Activated naive CD8-positive, alpha-beta T cell treated with anti-CD3 and anti-CD28 coated beads for 36 hours (primary cell): Measurements from ENCODE around the gene ASPHD1. TPM values are rescaled to one million over a fixed set of nuclear protein-coding genes. Genes with fewer than 3 reads are reported as not detected.

Experiments used
- DNase-seq: peaks from one replicate; pipeline ENCODE4 v3.0.0; 2021
- H3K27ac Mint-ChIP-seq: one replicate; pipeline ENCODE4 v1.8.0; 2022; ENCODE audit warnings: mild to moderate bottlenecking, moderate library complexity, mixed read lengths
- H3K27me3 Mint-ChIP-seq: one replicate; pipeline ENCODE4 v1.8.0; 2022; ENCODE audit warnings: mild to moderate bottlenecking, mixed read lengths
- H3K36me3 Mint-ChIP-seq: one replicate; pipeline ENCODE4 v1.8.0; 2021; ENCODE audit warnings: mild to moderate bottlenecking, mixed read lengths
- H3K4me1 Mint-ChIP-seq: one replicate; pipeline ENCODE4 v1.8.0; 2021; ENCODE audit warnings: mixed read lengths
- H3K4me3 Mint-ChIP-seq: one replicate; pipeline ENCODE4 v1.8.0; 2022; ENCODE audit warnings: mild to moderate bottlenecking, moderate library complexity, mixed read lengths
- H3K9me3 Mint-ChIP-seq: one replicate; pipeline ENCODE4 v1.8.0; 2022; ENCODE audit warnings: mixed read lengths
- total RNA-seq, 2 experiments: library from RNA; stranded (reverse); gene quantifications; one replicate each; pipeline ENCODE4 v1.2.3, GENCODE V29; 2021

ASPHD1 gene
- total RNA-seq, 2 experiments from 2014 or later = 1.3 to 2.0 TPM

DNA sequence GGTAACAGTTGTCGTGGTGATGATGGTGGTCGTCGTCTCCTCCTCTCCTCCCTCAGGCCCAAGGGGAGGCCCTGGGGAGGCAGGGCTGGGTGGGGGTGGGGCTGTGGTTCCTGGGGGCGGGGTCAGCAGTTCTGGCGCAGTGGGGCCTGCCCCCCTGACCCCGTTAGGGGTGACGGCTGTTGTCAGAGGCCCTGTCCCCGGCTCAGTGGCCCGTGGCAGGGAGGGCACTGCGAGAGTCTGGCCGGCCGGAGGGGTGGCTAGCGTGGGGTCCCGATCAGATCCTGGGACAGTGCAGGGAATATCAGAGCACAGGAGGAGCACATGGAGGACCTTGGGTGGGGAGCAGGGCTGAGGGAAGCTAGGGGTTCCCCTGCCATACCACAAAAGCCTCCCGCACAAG lies 3.4 kb upstream of the ASPHD1 start:
- Mint-ChIP-seq H3K27ac (no peak overlapping the region), H3K4me3 (no peak overlapping the region), H3K36me3 (no peaks in the 10 kb centered on the region), H3K9me3 (no peaks in the 10 kb centered on the region), H3K27me3 (peaks cover 41% of the 10 kb centered on the region), H3K4me1 (peaks cover 11% of the 10 kb centered on the region)
- no peak for DNase-seq

DNA sequence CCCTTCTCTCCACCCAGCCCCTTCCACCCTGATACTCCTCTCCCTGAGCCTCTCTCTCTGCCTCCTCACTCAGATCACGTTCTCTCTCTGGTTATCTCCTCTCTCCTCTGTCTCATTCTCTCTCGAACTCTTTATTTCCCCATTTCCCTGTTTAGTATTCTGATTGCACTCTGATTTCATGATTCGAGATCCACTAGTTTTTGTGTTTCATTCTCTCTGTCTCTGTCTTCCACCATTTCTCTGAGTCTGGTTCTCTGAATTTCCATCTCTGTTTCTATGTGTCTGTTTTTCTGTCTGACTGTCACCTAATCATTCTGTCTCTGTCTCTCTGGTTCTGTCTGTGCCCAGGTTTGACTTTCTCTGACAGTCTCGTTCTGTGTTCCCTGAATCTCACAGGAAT lies 3.0 kb upstream of the ASPHD1 start:
- H3K4me3 Mint-ChIP-seq = no peak overlapping the region
- no peak for DNase-seq
- H3K27ac Mint-ChIP-seq = no peak overlapping the region
- H3K27me3 Mint-ChIP-seq = peaks cover 41% of the 10 kb centered on the region
- H3K36me3 Mint-ChIP-seq = no peaks in the 10 kb centered on the region
- H3K4me1 Mint-ChIP-seq = peaks cover 11% of the 10 kb centered on the region
- no peaks in the 10 kb centered on the region for H3K9me3 Mint-ChIP-seq

DNA sequence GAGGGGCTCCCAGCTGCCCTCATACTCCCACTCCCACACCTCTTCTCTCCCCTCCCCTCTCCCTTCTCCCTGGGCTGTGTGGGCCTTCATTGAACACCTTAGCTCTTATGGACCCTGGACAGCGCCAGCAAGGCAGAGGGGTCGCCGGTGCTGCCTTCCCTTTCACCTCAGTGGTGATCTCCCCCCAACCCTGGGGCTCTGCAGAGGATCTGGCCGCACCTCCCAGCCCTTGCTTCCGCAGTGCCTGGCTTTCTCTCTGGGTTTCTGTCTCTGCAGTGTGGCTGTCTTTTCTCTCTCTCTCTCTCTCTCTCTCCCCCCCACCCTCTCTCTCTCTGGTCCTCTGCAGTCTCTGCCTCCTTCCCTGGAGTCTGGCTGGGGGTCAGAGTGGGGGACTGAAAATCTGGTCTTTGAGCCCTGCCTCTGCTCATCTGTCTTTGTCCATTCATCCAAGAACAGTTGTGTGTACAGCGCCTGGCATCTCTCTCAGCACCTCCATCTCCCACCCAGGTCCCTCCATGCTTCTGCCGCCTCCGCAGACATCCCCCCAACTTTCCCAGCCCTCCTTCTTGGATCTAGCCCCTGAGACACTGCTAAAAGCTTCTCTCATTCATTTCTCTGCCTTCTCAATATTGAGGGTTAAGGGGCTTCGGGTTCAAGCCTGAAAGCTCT lies 2.0 kb upstream of the ASPHD1 start:
- H3K27ac Mint-ChIP-seq = no peak overlapping the region
- H3K27me3 Mint-ChIP-seq = peaks cover 41% of the 10 kb centered on the region
- H3K4me3 Mint-ChIP-seq = no peak overlapping the region
- H3K9me3 Mint-ChIP-seq = no peaks in the 10 kb centered on the region
- no peaks in the 10 kb centered on the region for H3K36me3 Mint-ChIP-seq
- peaks cover 12% of the 10 kb centered on the region for H3K4me1 Mint-ChIP-seq
- no peak for DNase-seq

DNA sequence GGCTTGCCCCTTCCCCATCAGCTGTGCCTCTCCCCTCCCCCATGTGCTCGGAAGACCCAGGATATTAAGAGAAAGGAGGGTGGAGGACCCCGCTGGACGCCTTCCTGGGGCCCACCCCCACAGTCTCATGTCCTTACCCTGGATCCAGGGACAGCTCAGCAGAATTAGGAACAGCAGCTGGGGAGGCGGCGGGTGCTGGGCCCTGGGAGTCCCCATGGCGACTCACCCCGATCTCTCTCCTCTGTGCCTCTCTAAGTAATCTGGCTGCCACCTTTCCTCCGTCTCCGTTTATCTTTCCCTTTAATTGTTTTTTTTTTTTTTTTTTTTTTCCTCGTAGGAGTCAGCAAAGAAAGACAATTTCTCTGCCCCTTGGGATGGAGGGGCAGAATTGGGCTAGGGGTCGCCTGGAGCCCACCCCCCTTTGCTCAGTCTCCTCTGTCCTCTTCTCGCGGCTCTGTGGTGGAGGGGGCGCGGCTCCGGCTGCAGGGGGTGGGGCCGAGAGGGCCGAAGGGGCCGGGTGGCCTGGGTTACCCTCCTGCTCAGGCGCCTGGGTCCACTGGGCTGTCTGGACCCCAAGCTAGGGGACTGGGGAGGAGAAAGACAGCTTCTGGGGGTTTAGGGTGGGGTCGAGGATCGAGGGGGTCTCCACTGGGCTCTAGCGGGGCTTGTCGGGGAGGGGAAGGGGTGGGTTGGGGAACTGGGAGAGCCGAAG lies 1.3 kb upstream of the ASPHD1 start:
- Mint-ChIP-seq H3K27ac (no peak overlapping the region), H3K9me3 (no peaks in the 10 kb centered on the region), H3K4me3 (no peak overlapping the region), H3K27me3 (peaks cover 41% of the 10 kb centered on the region), H3K36me3 (no peaks in the 10 kb centered on the region), H3K4me1 (peaks cover 16% of the 10 kb centered on the region)
- no peak for DNase-seq

DNA sequence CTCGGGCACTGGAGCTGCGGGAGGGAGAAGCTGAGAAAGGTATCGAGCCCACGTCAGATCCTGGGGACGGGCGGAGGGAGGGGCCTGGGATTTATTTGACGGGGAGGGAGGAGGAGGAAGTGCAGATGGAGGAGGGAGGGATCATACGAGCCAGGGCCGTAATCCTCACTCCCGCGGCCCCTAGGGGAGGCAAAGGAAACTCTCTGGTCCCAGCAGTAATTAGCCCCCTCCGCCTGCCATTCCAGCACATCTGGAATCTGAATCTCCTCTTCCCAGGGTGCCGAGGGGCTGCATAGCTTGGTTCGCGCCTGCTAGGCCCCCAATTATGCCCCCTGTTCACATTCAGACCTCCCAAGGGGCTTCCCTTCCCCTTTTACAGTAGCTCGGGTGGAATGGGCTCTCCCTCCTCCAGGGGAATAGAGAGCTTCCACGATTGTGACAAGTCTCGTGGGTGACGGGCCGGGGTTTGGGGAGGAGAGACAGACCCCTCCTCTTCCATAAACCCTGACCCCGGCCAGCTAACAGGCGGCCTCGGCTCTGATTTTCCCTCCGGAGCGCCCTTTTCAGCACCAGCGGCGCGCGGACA lies 679 bp upstream of the ASPHD1 start, which contains the start of gene SEZ6L2:
Gene SEZ6L2, minus strand, starts transcription at position 35 of the 586 bp plus-strand sequence. CDS start 531 bp downstream, outside the sequence.
- DNase-seq = peak; percentile 21
- H3K27ac Mint-ChIP-seq = peak within 1 kb of the TSS; percentile 29
- H3K4me3 Mint-ChIP-seq = peak within 1 kb of the TSS; percentile 84
- peaks cover 16% of the 10 kb centered on the region for H3K4me1 Mint-ChIP-seq
- no peaks in the 10 kb centered on the region for H3K9me3 Mint-ChIP-seq
- H3K36me3 Mint-ChIP-seq = no peaks in the 10 kb centered on the region
- H3K27me3 Mint-ChIP-seq = peaks cover 41% of the 10 kb centered on the region

DNA sequence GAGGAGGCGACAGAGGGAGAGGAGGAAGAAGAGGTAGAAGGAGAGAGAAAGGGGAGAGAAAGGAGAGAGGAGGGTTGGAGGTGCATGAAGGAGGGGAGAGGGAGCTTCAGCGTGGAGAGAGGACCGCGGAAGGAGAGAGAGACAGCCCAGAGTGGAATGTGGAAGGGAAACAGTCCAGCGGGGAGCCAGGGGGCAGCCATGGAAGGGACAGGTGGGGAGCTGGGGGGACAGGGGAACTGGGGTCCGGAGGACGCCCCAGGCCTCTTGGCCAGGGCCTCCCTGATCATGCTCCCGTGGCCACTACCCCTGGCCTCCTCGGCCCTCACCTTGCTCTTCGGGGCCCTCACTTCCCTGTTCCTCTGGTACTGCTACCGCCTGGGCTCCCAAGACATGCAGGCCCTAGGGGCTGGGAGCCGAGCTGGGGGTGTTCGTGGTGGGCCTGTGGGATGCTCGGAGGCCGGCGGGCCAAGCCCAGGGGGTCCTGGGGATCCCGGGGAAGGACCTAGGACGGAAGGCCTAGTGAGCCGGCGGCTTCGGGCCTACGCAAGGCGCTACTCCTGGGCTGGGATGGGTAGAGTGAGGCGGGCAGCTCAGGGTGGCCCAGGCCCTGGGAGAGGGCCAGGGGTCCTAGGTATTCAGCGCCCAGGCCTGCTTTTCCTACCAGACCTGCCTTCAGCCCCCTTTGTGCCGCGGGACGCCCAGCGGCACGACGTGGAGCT lies 759 bp downstream of the ASPHD1 start:
- Mint-ChIP-seq H3K4me1 (peaks cover 16% of the 10 kb centered on the region), H3K9me3 (no peaks in the 10 kb centered on the region), H3K36me3 (no peaks in the 10 kb centered on the region), H3K4me3 (peak overlapping the region; percentile 84), H3K27me3 (peaks cover 36% of the 10 kb centered on the region), H3K27ac (peak overlapping the region; percentile 29)
- DNase-seq = no peak

DNA sequence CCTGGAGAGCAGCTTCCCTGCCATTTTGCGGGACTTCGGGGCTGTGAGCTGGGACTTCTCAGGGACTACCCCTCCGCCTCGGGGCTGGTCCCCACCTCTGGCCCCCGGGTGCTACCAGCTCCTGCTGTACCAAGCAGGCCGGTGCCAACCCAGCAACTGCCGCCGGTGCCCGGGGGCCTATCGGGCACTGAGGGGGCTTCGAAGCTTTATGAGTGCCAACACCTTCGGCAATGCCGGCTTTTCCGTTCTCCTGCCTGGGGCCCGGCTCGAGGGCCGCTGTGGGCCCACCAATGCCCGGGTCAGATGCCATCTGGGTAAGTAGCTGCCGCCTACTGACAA lies 1.3 kb downstream of the ASPHD1 start:
- Mint-ChIP-seq H3K4me3 (no peak overlapping the region), H3K4me1 (peaks cover 16% of the 10 kb centered on the region), H3K36me3 (no peaks in the 10 kb centered on the region), H3K27me3 (peaks cover 32% of the 10 kb centered on the region), H3K27ac (no peak overlapping the region), H3K9me3 (no peaks in the 10 kb centered on the region)
- no peak for DNase-seq

DNA sequence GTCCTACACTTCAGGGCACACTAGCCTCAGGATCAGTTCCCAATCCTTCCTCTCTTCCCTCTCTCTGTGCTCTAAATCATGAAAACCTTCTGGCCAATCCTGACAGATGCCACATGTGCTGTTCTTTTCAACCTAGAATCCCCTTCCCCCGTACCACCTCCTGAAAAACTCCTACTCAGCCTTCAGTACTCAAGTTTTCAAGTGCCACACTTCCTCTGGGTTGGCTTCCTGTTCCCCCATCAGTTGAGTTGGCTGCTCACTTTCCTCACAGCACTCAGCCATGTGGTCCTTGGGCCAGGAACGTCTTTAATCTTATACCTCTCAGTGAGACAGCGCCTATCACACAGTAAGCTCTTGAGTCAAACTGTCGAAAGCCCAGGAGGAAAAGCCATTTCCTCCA lies 3.3 kb downstream of the ASPHD1 start:
- Mint-ChIP-seq H3K4me1 (peaks cover 12% of the 10 kb centered on the region), H3K27ac (no peak overlapping the region)

DNA sequence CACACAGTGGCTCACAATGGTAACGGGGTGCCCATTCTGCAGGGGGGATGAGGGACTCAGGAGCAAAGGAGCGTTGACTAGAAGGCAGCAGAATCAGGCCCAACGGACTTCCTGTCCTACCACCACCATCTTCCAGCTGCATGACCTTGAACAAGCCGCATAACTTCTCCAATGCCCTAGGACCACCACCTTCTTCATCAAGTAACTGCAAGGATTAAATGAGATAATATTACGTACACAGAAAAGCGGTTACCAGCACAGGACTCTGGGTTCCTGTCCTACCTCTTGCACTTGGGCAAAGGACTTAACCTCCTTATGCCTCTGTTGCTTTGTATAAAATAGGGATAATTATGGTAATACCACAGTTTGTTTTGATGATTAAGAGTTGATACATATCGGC lies 4.7 kb downstream of the ASPHD1 start:
- Mint-ChIP-seq H3K27ac (no peak overlapping the region), H3K4me3 (no peak overlapping the region), H3K9me3 (no peaks in the 10 kb centered on the region), H3K36me3 (peaks cover 2% of the 10 kb centered on the region), H3K27me3 (peaks cover 5% of the 10 kb centered on the region), H3K4me1 (peaks cover 11% of the 10 kb centered on the region)
- no peak for DNase-seq

More for the DNA sequence above, 3.3 kb downstream of the ASPHD1 start:
- Mint-ChIP-seq H3K4me3 (no peak overlapping the region), H3K9me3 (no peaks in the 10 kb centered on the region), H3K27me3 (peaks cover 14% of the 10 kb centered on the region), H3K36me3 (no peaks in the 10 kb centered on the region)
- DNase-seq = no peak

DNA sequence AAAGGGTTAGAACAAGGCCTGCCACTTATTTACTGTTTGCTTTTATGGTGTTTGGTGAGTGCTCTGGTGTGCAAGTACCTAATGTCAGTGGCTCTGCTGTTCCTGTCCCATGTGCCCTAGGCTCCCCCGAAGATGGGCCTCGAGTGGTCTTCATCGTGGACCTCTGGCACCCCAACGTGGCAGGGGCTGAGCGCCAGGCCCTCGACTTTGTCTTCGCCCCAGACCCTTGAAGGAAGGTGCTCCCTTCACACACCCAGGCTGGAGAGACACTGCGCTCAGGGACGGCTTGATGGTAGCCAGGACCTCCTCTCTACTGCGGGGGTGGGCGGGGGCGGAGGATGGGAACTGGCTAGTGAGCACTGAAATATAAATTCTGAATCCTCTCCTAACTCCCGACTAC lies 5.4 kb downstream of the ASPHD1 start:
- DNase-seq = no peak
- Mint-ChIP-seq H3K27me3 (peaks cover 2% of the 10 kb centered on the region), H3K36me3 (peaks cover 2% of the 10 kb centered on the region), H3K27ac (no peak overlapping the region), H3K9me3 (no peaks in the 10 kb centered on the region), H3K4me3 (no peak overlapping the region), H3K4me1 (peaks cover 8% of the 10 kb centered on the region)

DNA sequence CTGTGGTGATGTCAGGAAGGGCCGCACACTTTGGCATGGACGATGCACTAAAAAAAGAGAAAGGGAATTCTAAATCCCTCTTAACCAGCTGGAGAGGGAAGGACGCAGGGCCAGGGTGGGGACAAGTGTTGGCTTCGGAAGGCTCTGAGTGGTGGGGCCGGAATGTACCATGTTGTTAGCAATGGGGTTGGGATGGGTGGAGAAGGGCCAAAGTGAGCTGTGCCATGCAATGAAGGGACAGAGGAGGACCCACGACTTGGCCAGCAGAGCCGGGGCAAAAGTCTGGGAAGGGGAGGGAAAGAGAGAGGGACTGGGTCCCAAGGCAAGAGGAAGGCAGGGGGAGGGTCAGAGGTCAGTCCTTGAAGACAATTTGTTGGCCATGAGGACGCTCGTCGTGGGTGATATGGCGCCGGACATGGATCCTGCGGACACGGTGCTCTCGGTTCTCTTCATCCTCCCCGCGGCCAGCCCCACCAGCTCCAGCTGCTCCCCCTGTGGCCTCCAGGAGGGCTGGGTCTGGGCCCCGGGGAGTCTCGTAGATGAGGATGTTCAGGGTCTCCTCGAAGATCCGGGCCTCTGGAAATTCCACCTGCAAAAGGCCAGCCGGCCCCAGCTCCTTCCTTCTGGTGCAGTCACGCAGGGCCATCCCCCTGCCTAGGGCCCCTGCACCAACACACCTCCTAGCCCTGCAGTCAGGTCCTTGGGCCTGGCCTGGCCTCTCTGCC lies 6.4 kb downstream of the ASPHD1 start:
- H3K27ac Mint-ChIP-seq = no peak overlapping the region
- H3K4me1 Mint-ChIP-seq = peaks cover 5% of the 10 kb centered on the region
- H3K4me3 Mint-ChIP-seq = no peak overlapping the region
- DNase-seq = no peak
- H3K36me3 Mint-ChIP-seq = peaks cover 2% of the 10 kb centered on the region
- H3K9me3 Mint-ChIP-seq = no peaks in the 10 kb centered on the region
- H3K27me3 Mint-ChIP-seq = no peaks in the 10 kb centered on the region

DNA sequence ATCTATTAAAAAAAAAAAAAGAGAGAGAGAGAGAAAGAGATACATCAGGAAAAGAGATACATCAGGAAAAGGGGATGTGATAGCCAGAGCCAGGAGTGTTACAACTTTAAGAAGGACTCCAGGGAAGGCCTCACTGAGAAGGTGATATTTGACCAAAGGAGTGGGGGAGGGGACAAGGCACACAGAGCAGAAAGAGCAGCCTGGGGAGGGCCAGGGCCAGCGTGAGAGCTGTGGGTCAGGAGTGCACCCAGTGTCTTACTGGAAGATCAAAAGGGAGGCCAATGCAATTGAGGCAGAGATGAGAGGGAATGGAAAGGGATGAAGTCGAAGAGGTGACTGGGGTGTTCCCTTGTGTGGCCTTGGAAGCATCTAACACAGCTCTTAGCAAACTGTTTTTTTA lies 7.7 kb downstream of the ASPHD1 start:
- H3K27ac Mint-ChIP-seq = no peak overlapping the region
- no peak overlapping the region for H3K4me3 Mint-ChIP-seq
- H3K4me1 Mint-ChIP-seq = peaks cover 5% of the 10 kb centered on the region
- peaks cover 2% of the 10 kb centered on the region for H3K36me3 Mint-ChIP-seq
- no peak for DNase-seq
- no peaks in the 10 kb centered on the region for H3K27me3 Mint-ChIP-seq
- no peaks in the 10 kb centered on the region for H3K9me3 Mint-ChIP-seq

DNA sequence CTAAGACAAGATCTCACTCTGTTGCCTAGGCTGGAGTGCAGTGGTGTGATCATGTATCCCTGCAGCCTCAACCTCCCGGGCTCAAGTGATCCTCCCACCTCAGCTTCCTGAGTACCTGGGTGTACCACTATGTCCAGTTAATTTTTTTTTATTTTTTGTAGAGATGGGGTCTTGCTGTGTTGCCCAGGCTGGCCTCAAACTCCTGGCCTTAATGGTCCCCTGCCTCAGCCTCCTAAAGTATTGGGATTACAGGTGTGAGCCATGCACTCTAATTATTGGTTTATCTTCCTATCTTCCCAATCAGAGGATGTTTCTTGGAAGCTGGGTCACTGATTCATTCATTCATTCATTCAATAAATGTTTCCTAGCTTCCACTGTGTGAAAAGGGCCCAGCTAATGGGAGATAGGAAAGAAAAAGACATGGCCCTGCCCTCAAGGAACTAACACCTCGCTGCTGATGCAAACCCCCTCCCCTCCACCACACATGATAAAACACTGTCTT lies 8.5 kb downstream of the ASPHD1 start:
- Mint-ChIP-seq H3K4me3 (no peak overlapping the region), H3K9me3 (no peaks in the 10 kb centered on the region), H3K36me3 (peaks cover 4% of the 10 kb centered on the region), H3K4me1 (no peaks in the 10 kb centered on the region), H3K27ac (no peak overlapping the region), H3K27me3 (no peaks in the 10 kb centered on the region)
- no peak for DNase-seq

DNA sequence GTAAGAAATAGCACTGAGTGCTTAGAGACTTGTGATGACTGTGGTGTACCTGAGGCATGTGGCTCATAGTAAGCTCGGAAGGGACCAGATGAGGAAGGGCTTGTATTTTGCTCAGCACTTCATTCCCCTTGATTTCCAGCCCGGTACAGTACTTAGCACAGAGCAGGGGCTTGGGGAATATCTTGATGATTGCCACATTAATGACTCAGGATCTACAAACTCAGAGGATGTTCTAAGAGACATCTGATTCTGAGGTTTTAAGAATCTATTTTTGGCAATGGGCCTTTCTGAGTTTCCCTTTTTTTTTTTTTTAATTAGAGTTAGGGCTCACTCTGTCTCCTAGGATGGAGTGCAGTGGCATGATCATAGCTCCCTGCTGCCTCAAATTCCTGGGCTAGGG lies 9.1 kb downstream of the ASPHD1 start:
- no peaks in the 10 kb centered on the region for H3K27me3 Mint-ChIP-seq
- H3K4me1 Mint-ChIP-seq = no peaks in the 10 kb centered on the region
- no peak overlapping the region for H3K27ac Mint-ChIP-seq
- no peak for DNase-seq
- no peak overlapping the region for H3K4me3 Mint-ChIP-seq
- peaks cover 4% of the 10 kb centered on the region for H3K36me3 Mint-ChIP-seq
- no peaks in the 10 kb centered on the region for H3K9me3 Mint-ChIP-seq
